KOPT-K1 (cell line): ENCODE data around the gene MED15.

Experiments
- H3K27ac ChIP-seq: fragments of 200-600 bp; sonication (generic); 2 replicates; pipeline ENCODE4 v1.5.1; 2016; ENCODE audit warnings: antibody characterized with exemption, mild to moderate bottlenecking, low read depth, low read length; ENCODE audit not compliant: poor library complexity, severe bottlenecking
- H3K36me3 ChIP-seq: fragments of 200-600 bp; sonication (generic); 2 replicates; pipeline ENCODE4 v1.5.1; 2017; ENCODE audit warnings: antibody characterized with exemption, mild to moderate bottlenecking, low read length, moderate library complexity; ENCODE audit not compliant: insufficient read depth
- H3K9me3 ChIP-seq: fragments of 200-600 bp; sonication (generic); 2 replicates; pipeline ENCODE4 v1.5.1; 2017; ENCODE audit warnings: antibody characterized with exemption, low read length, mild to moderate bottlenecking; ENCODE audit not compliant: insufficient read depth, poor library complexity, severe bottlenecking

MED15 gene

DNA sequence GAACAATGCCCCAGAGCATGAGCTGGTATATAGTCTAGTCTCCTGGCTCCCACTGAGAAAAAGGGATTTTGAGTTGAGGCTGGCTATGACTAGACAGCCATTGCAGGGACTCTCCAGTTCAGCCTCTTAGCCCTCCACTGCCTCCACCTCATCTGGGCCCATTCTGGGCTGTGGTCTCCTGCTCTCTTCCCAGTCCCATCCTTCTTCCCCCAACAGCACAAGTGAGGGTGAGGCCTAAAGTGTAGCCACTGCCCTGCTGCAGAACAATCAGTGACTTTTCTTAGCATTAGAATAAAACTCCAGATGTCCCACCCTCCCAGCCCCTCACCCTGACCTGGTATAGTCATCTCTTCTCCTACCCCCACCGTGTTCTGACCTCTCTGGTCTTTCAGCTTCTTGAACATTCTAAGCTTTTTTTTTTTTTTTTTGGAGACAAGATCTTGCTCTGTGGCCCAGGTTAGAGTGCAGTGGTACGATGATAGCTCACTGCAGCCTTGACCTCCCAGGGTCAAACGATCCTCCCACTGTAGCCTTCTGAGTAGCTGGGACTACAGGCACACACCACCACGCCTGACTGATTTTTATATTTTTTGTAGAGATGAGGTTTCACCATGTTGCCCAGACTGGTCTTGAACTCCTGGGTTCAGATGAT, 4.3 kb downstream of the MED15 start:
- Histone ChIP-seq H3K9me3 (no peaks in the 10 kb centered on the region), H3K36me3 (peaks cover 49% of the 10 kb centered on the region), H3K27ac (no peak overlapping the region)

DNA sequence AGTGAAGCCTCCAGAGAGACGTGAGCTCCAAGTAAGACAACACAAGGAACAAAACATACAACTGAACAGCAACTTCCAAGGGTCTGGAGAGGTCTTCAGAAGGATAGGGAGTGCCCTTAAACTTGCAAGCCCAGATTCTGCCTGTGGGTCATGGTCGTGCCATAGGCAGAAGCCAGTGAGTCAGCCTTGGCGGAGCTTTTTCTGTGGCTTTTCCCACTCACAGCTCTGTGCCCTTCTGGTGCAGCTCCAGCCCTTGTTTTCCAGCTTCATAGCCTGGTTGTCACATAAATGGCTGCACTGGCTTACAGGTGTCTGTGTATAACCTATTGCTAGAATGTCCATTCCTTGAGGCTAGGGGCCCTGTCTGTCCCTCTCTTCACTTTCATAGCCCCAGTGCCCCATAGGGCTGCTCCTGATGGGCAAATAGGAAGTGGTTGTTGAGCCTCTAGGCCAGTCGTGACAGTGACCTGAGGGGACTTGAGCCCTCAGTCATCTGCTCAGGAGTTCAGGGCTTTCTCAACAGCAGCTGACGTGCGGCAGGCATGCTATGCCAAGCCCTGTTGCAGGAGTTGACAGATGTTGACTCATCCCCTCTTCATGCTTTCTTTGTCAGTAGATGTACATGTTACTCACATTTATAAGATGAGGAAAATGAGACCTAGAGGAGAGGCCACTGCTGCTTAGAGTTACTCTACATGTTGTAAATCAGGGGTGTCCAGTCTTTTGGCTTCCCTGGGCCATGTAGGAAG, 7.4 kb downstream of the MED15 start:
- Histone ChIP-seq H3K9me3 (no peaks in the 10 kb centered on the region), H3K36me3 (peaks cover 70% of the 10 kb centered on the region), H3K27ac (no peak overlapping the region)

DNA sequence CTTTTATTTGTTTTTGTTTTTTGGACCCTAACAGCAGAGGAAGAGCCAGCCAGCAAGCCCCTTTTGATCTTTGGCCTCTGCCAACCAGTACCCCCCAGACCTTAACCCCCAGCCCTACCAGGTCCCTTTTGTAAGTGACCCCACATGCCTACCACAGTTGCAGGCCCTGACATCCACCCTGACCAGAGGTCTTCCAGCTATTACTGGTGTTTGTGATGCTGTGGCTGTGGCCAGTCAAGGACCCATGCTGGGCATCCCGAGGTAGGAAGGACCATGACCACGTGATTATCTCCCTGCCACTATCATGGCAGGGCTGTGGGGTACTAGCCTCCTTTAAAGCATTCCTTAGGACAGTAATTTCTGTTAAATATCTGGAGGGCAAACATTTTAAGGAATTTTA, 9.0 kb downstream of the MED15 start:
- Histone ChIP-seq H3K27ac (no peak overlapping the region), H3K36me3 (peaks cover 69% of the 10 kb centered on the region), H3K9me3 (no peaks in the 10 kb centered on the region)

DNA sequence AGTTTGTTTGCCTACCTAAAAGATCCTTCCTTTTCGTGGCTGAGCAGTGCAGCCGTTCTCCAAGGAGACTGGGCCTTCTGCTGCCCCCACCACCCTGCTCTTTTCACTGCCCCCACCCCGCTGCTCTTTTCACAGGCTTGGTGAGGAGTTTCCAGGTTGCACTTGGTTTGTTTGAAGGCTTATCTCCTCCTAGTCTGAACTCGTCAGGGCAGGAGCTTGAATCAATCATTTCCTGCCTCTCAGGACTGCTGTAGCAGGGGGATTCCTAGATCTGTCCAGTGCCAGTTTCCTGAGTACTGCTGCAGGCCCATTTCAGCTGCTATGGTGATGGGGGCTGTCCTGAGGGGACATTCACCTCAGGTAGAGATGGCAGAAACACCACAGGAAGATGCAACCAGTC, 10.0 kb downstream of the MED15 start:
- no peak overlapping the region for H3K27ac ChIP-seq

DNA sequence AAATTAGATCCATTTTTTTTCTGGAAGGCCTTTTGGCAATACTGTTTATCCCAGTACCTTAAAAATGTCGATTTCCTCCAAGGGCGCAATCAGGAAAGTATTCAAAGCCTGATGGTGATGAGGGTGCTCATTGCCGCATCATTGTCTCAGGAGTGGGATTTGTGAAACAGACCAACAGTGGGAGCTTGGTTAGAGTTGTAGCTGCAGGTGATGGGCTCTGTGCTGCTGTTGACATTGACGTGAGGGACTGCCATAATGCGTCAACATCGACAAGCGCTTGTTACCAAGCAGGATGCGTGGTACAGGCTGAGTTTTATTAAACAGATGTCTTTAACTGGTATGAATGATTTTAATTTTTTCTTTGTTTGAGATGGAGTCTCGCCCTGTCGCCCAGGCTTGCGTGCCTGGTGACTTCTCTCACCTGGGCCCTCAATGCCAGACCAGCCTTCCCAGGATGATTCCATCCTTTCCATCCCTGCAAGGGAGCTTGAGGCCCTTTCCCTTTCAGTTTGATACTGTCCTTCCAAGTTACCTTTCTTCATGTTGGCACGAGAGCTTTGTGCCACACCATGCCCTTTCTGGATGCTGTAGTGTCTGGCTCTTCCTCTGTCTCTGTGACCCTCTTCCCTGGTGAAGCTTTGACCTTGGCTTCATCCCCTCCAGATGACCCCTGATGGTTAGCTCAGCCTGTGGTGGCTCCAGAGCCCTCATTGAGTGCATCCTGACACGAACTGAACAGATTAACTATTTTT, 10.6 kb downstream of the MED15 start:
- Histone ChIP-seq H3K27ac (no peak overlapping the region), H3K9me3 (no peaks in the 10 kb centered on the region), H3K36me3 (peaks cover 73% of the 10 kb centered on the region)

More for the DNA sequence above, 10.0 kb downstream of the MED15 start:
- no peaks in the 10 kb centered on the region for H3K9me3 ChIP-seq
- peaks cover 71% of the 10 kb centered on the region for H3K36me3 ChIP-seq

DNA sequence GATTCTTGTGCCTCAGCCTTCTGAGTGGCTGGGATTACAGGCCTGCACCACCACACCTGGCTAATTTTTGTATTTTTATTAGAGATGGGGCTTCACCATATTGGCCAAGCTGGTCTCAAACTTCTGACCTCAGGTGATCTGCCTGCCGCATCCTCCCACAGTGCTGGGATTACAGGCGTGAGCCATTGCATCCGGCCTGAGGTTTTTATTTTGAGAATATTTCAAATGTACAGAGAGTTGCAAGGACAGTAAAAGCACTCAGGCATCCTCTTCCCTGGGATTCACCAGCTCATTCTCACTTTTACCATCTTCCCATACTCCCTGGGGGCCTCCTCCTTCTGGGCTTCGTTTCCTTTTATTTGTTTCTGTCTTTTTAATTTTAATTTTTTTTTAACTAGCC, 12.1 kb downstream of the MED15 start:
- H3K36me3 ChIP-seq = peaks cover 61% of the 10 kb centered on the region
- H3K9me3 ChIP-seq = no peaks in the 10 kb centered on the region
- no peak overlapping the region for H3K27ac ChIP-seq

DNA sequence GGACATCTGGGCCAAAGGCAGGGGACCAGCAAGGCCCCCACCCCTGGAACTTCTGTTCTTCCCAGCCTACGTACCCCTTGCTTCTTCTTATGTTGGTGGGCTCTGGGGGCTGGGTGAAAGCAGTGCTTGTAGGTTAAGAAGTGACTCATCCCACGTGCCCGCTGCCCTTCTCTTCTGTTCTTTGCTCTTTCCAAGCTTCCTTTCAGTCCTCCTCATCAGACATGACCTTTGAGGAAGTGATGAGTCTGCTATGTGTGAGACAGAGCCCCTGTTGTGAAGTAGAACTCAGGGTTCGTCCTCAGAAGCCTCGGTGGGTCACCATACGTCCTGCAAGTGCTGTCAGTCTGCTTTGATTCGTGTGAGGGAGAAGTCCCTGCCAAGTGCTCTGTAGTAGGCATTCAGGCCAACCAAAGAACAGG, 12.7 kb downstream of the MED15 start:
- Histone ChIP-seq H3K36me3 (peaks cover 56% of the 10 kb centered on the region), H3K9me3 (no peaks in the 10 kb centered on the region), H3K27ac (no peak overlapping the region)

DNA sequence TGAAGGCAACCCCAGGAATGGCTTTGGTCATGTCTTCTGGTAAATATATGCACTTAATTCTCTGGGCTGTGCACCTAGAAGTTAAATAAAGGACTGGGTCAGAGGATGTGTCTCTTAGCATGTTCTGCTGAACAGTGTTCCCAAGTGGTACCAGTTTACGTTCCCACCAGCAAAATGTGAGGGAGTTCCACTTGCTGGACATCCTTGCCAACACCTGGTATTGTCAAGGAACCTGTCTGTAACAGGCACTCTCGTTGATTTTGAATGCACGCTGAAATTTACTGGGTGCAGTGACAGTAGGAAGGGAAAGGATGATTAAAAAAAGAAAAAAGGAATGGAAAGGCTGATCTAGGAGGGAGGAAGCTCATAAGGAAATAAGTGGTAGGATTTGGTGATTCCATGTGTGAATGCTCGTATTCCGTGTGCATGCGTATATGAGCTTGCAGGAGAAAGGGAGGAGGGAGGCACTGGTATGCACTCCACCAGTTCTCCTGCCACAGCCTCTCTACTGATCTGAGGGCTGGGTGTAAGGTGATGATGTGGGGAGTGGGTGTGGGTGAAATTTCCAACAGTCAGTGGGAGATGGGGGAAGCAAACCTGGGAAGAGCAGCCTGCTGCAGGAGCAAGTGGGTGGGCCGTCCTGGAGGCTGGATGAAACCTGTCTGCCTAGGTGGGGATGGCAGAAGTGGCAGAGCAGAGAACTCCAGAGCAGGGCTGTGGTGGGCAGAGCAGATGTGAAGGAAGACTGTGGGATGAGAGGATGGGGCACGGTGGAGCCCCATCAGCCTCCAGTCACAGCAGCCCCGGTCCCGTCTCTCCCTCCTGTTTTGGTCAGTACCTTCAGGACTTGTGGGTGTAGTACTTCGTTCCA, 15.0 kb downstream of the MED15 start:
- Histone ChIP-seq H3K27ac (peak overlapping the region; percentile 13), H3K36me3 (peaks cover 56% of the 10 kb centered on the region), H3K9me3 (no peaks in the 10 kb centered on the region)

DNA sequence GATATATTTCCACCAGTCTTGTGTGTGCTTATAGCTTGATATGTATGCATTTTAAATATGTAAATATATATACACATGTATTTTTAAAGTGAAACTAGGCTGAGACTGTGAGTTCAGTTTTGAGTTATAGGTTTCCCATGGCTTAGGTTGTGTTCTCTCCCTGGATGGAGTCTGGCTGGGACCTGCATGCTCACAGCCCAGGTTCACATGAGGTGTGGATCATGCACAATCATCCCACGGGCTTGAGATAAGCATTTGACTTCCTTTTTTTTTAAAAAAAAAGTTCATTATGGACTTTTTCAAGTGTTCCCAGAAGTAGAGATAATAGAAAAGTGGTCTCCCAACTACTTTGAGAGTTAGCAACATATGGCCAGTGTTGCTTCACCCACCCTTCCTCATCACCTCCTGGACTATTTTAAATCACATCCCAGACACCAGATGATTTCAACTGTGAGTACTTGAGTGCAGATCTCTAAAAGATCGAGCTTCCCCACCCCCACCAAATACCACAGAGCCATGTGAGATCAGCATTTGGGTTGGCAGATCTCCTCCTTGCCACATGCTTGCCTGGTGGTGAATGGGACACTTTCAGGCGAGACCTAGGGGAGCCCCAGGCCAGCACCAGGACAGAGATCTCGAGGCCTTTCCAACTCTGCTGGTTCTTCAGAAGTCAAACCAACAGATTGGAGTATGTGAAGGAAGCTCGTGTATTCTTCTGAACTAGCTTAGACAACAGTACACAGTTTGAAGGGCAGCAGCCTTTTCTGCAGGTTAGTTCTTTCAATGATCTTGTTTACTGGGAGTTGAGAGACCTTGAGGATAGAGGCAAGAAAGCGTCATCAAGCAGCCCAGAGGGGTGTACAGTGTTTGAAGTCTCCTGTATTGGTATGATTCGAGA, 15.9 kb downstream of the MED15 start:
- H3K27ac ChIP-seq = peak overlapping the region; percentile 59
- peaks cover 56% of the 10 kb centered on the region for H3K36me3 ChIP-seq
- no peaks in the 10 kb centered on the region for H3K9me3 ChIP-seq

DNA sequence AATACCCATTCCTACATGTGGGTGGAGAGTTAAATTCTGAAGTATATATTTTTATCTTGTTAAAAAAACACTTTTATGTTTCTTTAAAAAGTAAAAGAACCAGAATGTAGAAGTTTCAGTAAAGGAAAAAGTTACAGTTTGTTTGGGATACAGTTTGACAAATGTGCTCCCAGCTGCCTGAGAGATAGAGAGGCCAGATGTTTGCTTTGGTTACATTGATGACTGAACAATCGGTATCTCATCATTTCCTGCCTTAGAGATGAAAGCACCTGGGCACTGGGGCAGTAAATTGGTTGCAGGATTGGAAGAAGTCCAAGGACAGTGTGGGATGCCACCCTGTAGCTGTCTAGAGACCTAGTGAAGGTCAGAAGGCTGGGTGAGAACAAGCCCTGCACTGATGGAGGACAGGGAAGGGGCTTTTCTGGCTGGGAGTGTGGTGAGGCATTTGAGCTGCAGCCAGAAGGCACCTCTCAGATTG, 16.6 kb downstream of the MED15 start:
- H3K27ac ChIP-seq = peak overlapping the region; percentile 59
- peaks cover 57% of the 10 kb centered on the region for H3K36me3 ChIP-seq
- no peaks in the 10 kb centered on the region for H3K9me3 ChIP-seq

DNA sequence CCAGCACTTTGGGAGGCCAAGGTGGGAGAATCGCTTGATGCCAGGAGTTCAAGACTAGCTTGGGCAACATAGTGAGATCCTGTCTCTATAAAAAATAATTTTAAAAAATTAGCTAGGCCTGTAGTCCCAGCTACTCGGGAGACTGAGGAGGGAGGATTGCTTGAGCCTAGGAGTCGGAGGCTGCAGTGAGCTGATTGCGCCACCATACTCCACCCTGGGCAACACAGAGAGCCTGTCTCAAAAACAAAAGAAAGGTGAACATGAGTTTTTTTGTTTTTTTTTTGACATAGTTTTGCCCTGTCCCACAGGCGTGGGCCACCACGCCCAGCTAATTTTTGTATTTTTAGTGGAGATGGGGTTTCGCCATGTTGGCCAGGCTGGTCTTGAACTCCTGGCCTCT, 17.6 kb downstream of the MED15 start:
- Histone ChIP-seq H3K9me3 (no peaks in the 10 kb centered on the region), H3K36me3 (peaks cover 47% of the 10 kb centered on the region), H3K27ac (no peak overlapping the region)

DNA sequence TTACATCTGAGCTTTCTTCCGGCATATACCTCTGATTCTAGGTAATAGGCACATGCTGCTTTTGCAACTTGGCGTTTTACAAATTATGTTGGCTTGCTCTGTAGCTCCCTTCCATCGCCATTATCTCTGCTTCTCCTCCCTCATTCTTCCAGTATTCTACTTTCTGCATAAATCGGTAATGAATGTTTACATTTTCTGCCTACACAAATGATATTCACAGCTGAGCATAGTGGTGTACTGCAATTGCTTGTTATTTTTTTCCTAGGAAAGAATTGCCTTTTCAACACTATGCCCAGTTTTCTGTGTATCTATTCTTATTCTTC, 18.9 kb downstream of the MED15 start:
- no peak overlapping the region for H3K27ac ChIP-seq
- peaks cover 50% of the 10 kb centered on the region for H3K36me3 ChIP-seq
- H3K9me3 ChIP-seq = no peaks in the 10 kb centered on the region

DNA sequence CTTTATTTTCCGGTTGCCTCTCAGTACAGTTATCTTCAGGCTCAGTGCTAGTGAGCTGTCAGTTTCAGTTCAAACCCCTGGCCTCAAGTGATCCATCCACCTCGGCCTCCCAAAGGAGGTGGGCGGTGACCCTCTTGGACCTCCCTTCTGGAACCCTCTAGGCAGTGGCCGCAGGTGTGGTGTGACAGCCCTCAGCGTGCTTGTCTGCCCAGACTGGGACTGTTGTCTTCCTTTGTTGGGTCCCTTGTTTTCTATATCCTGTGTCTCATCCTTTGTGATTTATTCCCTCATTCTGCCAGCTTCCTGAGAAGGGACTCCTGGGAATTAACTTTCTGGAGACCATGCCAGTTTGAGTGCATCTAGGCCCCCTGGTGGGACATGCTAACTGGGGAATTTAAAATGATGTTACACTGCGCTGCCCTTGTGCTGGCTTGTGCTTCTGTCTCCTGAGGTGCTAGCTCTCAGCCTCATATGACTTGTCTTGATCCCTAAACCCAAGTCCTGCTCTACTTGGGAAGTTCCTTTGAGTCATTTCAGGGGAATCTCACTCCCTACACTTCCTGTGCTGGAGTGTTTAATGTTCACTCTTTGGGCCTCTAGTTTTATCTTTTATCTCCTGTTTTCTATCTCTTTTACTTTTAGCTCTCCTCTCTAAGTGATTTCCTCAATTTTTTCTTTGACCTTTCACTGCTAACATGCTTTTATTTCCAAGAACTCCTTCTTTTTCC, 19.4 kb downstream of the MED15 start:
- Histone ChIP-seq H3K27ac (no peak overlapping the region), H3K36me3 (peaks cover 53% of the 10 kb centered on the region), H3K9me3 (no peaks in the 10 kb centered on the region)
